Endothelial cell of umbilical vein (primary cell): ENCODE measurements around the gene SHISA9. TPM values are rescaled to one million over a fixed set of nuclear protein-coding genes. Genes with fewer than 3 reads are reported as not detected.

ENCODE experiments used
- BruUV-seq: library from RNA; stranded (reverse); fragments of 400-500 nt; replicated peaks from 2 replicates; lab custom pipeline; 2021; lab: Mats Ljungman, UMichigan
- CTCF ChIA-PET: fragments of 300-600, 350-600 bp; sonication (Branson Sonifier 250); formaldehyde crosslinking; loops from one replicate; lab custom pipeline; 2021; ENCODE audit warnings: antibody characterized with exemption, inconsistent platforms; lab: Charles Lee
- POLR2A ChIA-PET: fragments of 300-600, 350-600 bp; sonication (Branson Sonifier 250); formaldehyde crosslinking; loops from one replicate; lab custom pipeline; 2021; ENCODE audit warnings: antibody characterized with exemption, inconsistent platforms; lab: Charles Lee
- DNase-seq: peaks from one replicate; pipeline ENCODE4 v3.0.0-alpha.2; 2011; ENCODE audit warnings: low read depth, low spot score
- FAIRE-seq: peaks from 2 replicates; lab custom pipeline; 2011; peaks lifted over from hg19 to GRCh38; lab: Jason Lieb, UNC
- H2AFZ ChIP-seq: 2 replicates; pipeline ENCODE4 v1.6.0; 2012; ENCODE audit warnings: low read depth, low read length, control low read depth, inconsistent platforms
- H3K27ac ChIP-seq: 2 replicates; pipeline ENCODE4 v1.5.1; 2011; ENCODE audit warnings: low read depth, mild to moderate bottlenecking, control low read depth, low read length, moderate library complexity; ENCODE audit not compliant: insufficient read depth
- H3K27me3 ChIP-seq, 2 experiments: 2 replicates each; pipeline versions ENCODE4 v1.6.0 to v1.6.1; 2011; ENCODE audit warnings: low read length in 2 of 2, mixed read lengths in 1 of 2; ENCODE audit not compliant: control insufficient read depth in 2 of 2, insufficient read depth in 2 of 2
- H3K36me3 ChIP-seq, 2 experiments: 2 replicates in 1 of 2; 3 replicates in 1 of 2; pipeline ENCODE4 v1.5.1; 2011; ENCODE audit warnings: low read length in 2 of 2, mild to moderate bottlenecking in 1 of 2, moderate library complexity in 1 of 2; ENCODE audit not compliant: control insufficient read depth in 2 of 2, insufficient read depth in 2 of 2; ENCODE audit errors: extremely low read depth in 1 of 2
- H3K4me1 ChIP-seq: 3 replicates; pipeline ENCODE4 v1.5.1; 2011; ENCODE audit warnings: mild to moderate bottlenecking, low read length; ENCODE audit not compliant: control insufficient read depth, insufficient read depth; ENCODE audit errors: extremely low read depth
- H3K4me2 ChIP-seq: 2 replicates; pipeline ENCODE4 v1.6.1; 2011; ENCODE audit warnings: low read length, control low read depth, mixed read lengths; ENCODE audit not compliant: insufficient read depth
- H3K4me3 ChIP-seq, 3 experiments: fragments of 200-600 bp in 1 of 3; sonication (generic), shearing (Covaris generic) in 1 of 3; replicated peaks in 1 of 3; 2 replicates each; pipeline ENCODE4 v1.5.1; 2011 to 2016; ENCODE audit warnings: control low read depth in 3 of 3, low read length in 3 of 3, mild to moderate bottlenecking in 2 of 3, inconsistent platforms in 1 of 3, low read depth in 1 of 3, moderate library complexity in 1 of 3; ENCODE audit not compliant: insufficient read depth in 1 of 3
- H3K79me2 ChIP-seq: 2 replicates; pipeline ENCODE4 v1.6.0; 2012; ENCODE audit warnings: low read length, inconsistent platforms; ENCODE audit not compliant: control insufficient read depth, insufficient read depth
- H3K9ac ChIP-seq: replicated peaks from 2 replicates; pipeline ENCODE3; 2011; ENCODE audit warnings: low read length, control low read depth; ENCODE audit not compliant: insufficient read depth; ENCODE audit errors: extremely low read depth
- H3K9me1 ChIP-seq: replicated peaks from 3 replicates; pipeline ENCODE4 v1.6.0; 2011; ENCODE audit warnings: mild to moderate bottlenecking, low read length; ENCODE audit not compliant: control insufficient read depth, insufficient read depth; ENCODE audit errors: extremely low read depth
- H3K9me3 ChIP-seq: replicated peaks from 2 replicates; pipeline ENCODE4 v1.5.1; 2012; ENCODE audit warnings: low read length, inconsistent platforms; ENCODE audit not compliant: control insufficient read depth, insufficient read depth
- H4K20me1 ChIP-seq: replicated peaks from 2 replicates; pipeline ENCODE3; 2011; ENCODE audit warnings: mild to moderate bottlenecking, low read length; ENCODE audit not compliant: control insufficient read depth, insufficient read depth; ENCODE audit errors: extremely low read depth
- EZH2 ChIP-seq: IDR thresholded peaks from 2 replicates; pipeline ENCODE4 v1.6.1; 2012; ENCODE audit warnings: borderline replicate concordance, low read depth, mild to moderate bottlenecking, moderate library complexity, low read length, inconsistent platforms; ENCODE audit not compliant: severe bottlenecking
- FOS ChIP-seq: IDR thresholded peaks from 2 replicates; pipeline ENCODE4 v1.6.1; 2011; ENCODE audit warnings: mild to moderate bottlenecking, low read length, moderate library complexity, borderline replicate concordance; ENCODE audit not compliant: insufficient read depth
- GATA2 ChIP-seq: IDR thresholded peaks from 2 replicates; pipeline ENCODE4 v1.7.0; 2011; ENCODE audit warnings: low read depth, mild to moderate bottlenecking, moderate library complexity, mixed read lengths, low read length; ENCODE audit not compliant: insufficient read length, insufficient read depth
- JUN ChIP-seq: IDR thresholded peaks from 2 replicates; pipeline ENCODE4 v1.6.1; 2011; ENCODE audit warnings: borderline replicate concordance, low read depth; ENCODE audit not compliant: insufficient read length, insufficient read depth
- MAX ChIP-seq: IDR thresholded peaks from 2 replicates; pipeline ENCODE4 v1.6.1; 2011; ENCODE audit not compliant: insufficient read depth, insufficient read length
- MYC ChIP-seq: IDR thresholded peaks from one replicate; pipeline ENCODE4 v1.6.1; 2011; ENCODE audit warnings: mild to moderate bottlenecking, low read depth, low read length
- POLR2A ChIP-seq: IDR thresholded peaks from 2 replicates; pipeline ENCODE4 v1.6.1; 2012; ENCODE audit warnings: low read depth, mild to moderate bottlenecking, control low read depth, low read length
- POLR2AphosphoS5 ChIP-seq: IDR thresholded peaks from 2 replicates; pipeline ENCODE4 v1.6.1; 2012; ENCODE audit warnings: low read depth, mild to moderate bottlenecking, control low read depth, low read length, moderate library complexity; ENCODE audit not compliant: insufficient read depth
- dilution Hi-C: fragments of 300-500 bp; cut with MboI; formaldehyde crosslinking; loops from one replicate; pipeline ENCODE4 v1.15.0; 2019; ENCODE audit warnings: low sequenced_read_pairs; ENCODE audit not compliant: extremely low pct_ligation_motif_present
- intact Hi-C: fragments of 100-400 bp; cut with micrococcal nuclease; formaldehyde crosslinking; loops from one replicate; pipeline ENCODE4 v1.10.0; 2022
- polyA plus RNA-seq, 4 experiments: library from polyadenylated mRNA; depleted of rRNA in 3 of 4; stranded (reverse) in 3 of 4; unstranded in 1 of 4; fragments of >200 nt; gene quantifications; 2 replicates each; pipeline versions ENCODE4 v1.2.1 to v1.2.3, GENCODE V29; 2011 to 2012; ENCODE audit warnings: missing spikeins in 1 of 4
- total RNA-seq: library from RNA; stranded (reverse); gene quantifications from 2 replicates; pipeline ENCODE4 v1.2.3, GENCODE V29; 2021

The SHISA9 gene
- total and polyA plus RNA-seq, 2 donors (not counting 3 experiments of a cell fraction or from before 2014, with no cell fraction given), result not detected

- H3K27me3 ChIP-seq, result no peaks in the 10 kb centered on the region
- FAIRE-seq (no peak), DNase-seq (no peak)
- peaks cover 7% of the 10 kb centered on the region for H3K9me3 ChIP-seq
- no peaks in the 10 kb centered on the region for H3K79me2 ChIP-seq
- ChIA-PET CTCF (no interaction called here), POLR2A (no interaction called here)
- dilution Hi-C loops (no loop called here), intact Hi-C loops (no loop called here)
- BruUV-seq, result no TSS peak
- H3K27ac ChIP-seq, result no peak overlapping the region
- H3K9ac ChIP-seq, result no peak overlapping the region
- H3K4me1 ChIP-seq, result no peaks in the 10 kb centered on the region
- no peak overlapping the region for H3K4me2 ChIP-seq
- TF ChIP-seq MYC, result no peak
- no peaks in the 10 kb centered on the region for H3K9me1 ChIP-seq
- no peak overlapping the region for H2AFZ ChIP-seq
- H3K4me3 ChIP-seq, result no peak overlapping the region
- no peaks in the 10 kb centered on the region for H4K20me1 ChIP-seq
- H3K36me3 ChIP-seq, result no peaks in the 10 kb centered on the region
Measured at GRCh38 chr16:13207151-13207550, 305.8 kb downstream of the SHISA9 start.

- CTCF ChIA-PET, result no interaction called here
- Histone ChIP-seq H3K27me3 (no peaks in the 10 kb centered on the region), H3K36me3 (no peaks in the 10 kb centered on the region), H3K79me2 (no peaks in the 10 kb centered on the region), H3K9ac (no peak overlapping the region), H3K4me3 (no peak overlapping the region), H4K20me1 (no peaks in the 10 kb centered on the region), H3K4me2 (no peak overlapping the region), H3K9me1 (no peaks in the 10 kb centered on the region), H3K9me3 (peaks cover 3% of the 10 kb centered on the region), H3K27ac (no peak overlapping the region), H2AFZ (no peak overlapping the region), H3K4me1 (no peaks in the 10 kb centered on the region)
- POLR2A ChIA-PET, result no interaction called here
- DNase-seq, result no peak
- TF ChIP-seq EZH2, result no peak
- TF ChIP-seq MYC, result no peak
- TF ChIP-seq POLR2AphosphoS5, result no peak
- TF ChIP-seq MAX, result no peak
- no peak for TF ChIP-seq GATA2
- no peak for TF ChIP-seq FOS
- TF ChIP-seq POLR2A, result no peak
- no peak for TF ChIP-seq JUN
- intact Hi-C loops (no loop called here), dilution Hi-C loops (no loop called here)
- BruUV-seq, result no TSS peak
- no peak for FAIRE-seq
Measured at GRCh38 chr16:13223666-13224065, 322.3 kb downstream of the SHISA9 start.
